NB4 (cell line): ENCODE data around the gene TBCA.

Source experiments
- CTCF ChIP-seq: IDR thresholded peaks from one replicate; pipeline ENCODE4 v1.5.1; 2012; ENCODE audit warnings: low read depth, low read length
- POLR2A ChIP-seq: IDR thresholded peaks from 2 replicates; pipeline ENCODE4 v1.6.1; 2011; ENCODE audit warnings: mild to moderate bottlenecking; ENCODE audit not compliant: insufficient read length; ENCODE audit errors: extremely low read depth

- TF ChIP-seq POLR2A (no peak), CTCF (no peak)
These were observed 126.4 kb downstream of the TBCA start for GRCh38 chr5:77649776-77650175.
